Stimulated activated CD4-positive, alpha-beta T cell treated with anti-CD3 and anti-CD28 coated beads, Interleukin-1b, Interleukin-23, amount 100 ng/mL, for 4 hours (primary cell): Measurements from ENCODE around the gene SCLT1.
"Not testable (repeated sequence)": the region's sequence is repeated elsewhere in the genome, so short reads cannot be mapped to it uniquely, and the experiment has no call there.

Experiments
- DNase-seq, 2 donors: peaks; one replicate each; pipeline ENCODE4 v3.0.0-alpha.2; 2020; ENCODE audit warnings: low read depth in 2 of 2

The SCLT1 gene

GRCh38 chr4:129069537-129069936 lies 23.8 kb downstream of the SCLT1 start:
- not testable (repeated sequence) for DNase-seq

DNA sequence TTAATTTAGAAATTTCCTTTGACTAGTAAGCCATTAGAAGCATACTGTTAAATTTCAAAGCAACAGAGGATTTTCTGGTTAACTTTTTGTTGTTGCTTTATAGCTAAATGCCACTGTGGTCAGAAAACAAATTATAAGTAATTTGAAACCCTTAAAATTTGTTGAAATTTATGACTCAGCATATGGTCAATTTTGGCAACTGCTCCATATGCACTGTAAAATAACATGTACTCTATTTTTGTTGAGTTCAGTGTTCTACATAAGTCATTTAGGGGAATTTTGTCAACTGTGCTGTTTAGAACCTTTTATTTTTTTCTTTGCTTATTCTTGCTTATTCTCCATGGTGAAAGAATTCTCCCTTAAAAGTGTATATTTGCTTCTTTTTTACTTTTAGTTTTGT lies 28.6 kb downstream of the SCLT1 start:
- no peak for DNase-seq

DNA sequence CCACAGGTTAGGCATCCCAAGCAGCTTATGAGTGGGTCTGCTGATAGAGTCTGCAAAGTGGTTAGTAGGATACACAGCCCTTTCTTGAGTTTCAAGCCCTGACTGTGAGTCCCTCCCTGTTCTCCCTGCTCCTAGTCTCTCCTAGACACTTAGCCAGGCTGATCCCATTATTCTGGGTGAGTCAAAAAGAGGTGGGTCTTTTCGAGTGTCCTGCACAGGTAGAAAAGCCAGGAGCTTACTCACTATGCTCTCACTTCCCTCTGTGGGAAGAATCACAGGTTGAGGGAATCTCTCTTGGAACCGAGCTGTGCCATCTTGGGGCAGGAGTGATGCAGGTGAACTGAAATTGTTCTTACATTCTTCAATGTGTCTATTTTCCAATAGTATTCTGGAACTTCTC lies 29.7 kb downstream of the SCLT1 start:
- no peak for DNase-seq

DNA sequence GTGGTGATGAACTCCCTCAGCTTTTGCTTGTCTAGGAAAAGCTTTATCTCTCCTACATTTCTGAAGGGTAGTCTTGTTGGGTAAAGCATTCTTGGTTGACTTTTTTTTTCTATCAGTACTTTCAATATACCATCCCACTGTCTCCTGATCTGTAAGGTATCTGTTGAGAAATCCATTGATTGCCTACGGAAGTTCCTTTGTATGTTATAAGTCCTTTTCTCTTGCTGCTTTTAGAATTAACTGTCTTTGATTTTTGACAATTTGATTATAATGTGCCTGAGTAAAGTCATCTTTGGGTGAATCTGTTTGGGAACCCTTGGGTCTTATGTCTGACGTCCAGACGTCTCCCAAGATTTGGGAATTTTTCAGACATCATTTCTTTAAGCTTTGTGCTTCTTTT lies 30.8 kb downstream of the SCLT1 start:
- DNase-seq, result no peak

DNA sequence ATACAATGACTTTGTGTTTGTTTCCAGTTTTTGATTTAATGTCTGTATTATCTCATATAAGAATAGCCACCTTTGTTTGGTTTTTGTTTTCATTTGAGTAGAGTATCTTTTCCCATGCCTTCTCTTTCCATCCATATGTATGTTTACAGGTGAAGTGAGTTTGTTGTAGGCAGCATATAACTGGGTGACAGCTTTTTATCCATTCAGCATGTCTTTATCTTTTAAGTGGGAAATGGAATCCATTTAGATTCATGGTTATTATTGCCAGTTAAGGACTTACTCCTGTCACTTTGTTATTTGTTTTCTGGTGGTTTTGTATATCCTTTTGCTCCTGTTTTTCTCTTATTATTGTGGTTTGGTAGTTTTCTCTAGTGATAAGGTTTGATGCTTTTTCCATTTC lies 34.3 kb downstream of the SCLT1 start:
- DNase-seq, result no peak

- DNase-seq, result no peak
These were observed 47.0 kb downstream of the SCLT1 start for GRCh38 chr4:129046055-129046959.

DNA sequence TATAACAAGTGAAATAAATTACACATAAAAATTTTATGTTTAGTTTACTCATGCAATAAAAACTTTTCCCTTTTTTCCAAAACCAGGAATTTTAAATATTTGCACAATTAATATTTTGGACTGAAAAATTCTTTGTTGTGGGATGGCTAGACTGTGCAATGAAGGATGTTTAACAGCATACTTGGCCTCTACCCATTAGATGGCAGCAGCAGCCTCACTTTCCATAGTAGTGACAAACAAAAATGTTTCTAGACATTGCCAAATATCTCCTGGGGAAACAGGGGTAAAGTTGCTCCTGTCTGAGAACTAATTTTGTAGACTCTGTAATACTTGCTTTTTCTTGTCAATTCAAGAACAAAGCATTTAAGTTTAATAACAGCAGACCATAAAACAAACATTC lies 49.8 kb downstream of the SCLT1 start:
- no peak for DNase-seq

DNA sequence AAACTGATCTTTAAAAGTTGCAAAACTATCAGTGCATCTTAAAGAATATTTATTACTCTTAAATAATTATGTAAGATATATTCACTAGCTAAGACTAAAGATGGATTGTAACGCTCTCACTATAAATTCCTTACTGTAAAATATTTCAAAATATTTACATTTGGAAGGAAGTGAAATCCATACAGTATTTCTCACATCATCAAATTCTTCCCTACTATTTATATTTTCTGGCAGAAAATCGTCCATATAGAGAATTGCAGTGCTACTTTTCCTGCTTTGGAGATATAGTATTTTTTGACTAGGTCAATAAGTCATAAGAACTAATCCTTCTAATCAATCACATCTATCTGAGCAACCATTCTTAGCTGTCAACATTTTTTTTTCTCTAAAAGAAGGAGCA lies 52.9 kb downstream of the SCLT1 start:
- DNase-seq, result no peak

GRCh38 chr4:129037093-129037492 lies 56.2 kb downstream of the SCLT1 start:
- no peak for DNase-seq

- no peak for DNase-seq
These were observed 78.5 kb downstream of the SCLT1 start for GRCh38 chr4:129014566-129015509.

DNA sequence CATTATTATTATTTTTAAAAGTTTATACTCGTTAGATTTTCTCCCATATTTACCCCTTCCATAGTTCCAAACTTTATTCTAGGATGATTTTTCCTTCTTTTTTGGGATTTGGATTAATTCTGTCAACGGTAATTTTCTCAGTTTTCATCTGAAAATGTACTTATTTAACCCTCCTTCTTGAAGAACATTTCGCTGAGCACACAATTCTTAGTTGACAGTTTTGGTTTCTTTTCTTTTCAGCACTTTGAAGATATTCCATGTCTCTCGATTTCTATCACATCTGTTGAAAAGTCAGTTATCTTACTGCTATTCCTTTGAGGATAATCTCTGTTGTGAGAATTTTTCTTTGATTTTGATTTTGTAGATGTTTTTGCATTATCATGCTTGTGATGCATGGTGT lies 85.2 kb downstream of the SCLT1 start:
- no peak for DNase-seq

DNA sequence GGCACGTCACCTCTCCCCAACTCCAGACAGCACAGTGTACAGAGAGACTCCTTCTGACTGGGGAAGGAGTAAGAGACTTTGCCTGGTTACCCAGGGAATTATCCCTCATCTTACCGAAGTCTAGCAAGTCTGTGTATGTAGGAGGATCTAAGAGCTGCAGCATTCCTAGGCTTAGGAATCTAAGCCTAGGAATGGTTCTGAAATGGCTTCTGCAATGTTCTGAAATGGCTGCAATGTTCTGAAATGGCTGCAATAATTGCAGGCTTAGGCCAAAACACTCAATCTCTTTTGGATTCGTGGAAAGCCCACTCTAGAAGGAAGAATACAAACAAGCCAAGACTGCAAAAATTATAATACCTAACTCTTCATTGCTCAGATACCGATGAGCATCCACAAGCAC lies 106.4 kb downstream of the SCLT1 start:
- DNase-seq, result no peak

DNA sequence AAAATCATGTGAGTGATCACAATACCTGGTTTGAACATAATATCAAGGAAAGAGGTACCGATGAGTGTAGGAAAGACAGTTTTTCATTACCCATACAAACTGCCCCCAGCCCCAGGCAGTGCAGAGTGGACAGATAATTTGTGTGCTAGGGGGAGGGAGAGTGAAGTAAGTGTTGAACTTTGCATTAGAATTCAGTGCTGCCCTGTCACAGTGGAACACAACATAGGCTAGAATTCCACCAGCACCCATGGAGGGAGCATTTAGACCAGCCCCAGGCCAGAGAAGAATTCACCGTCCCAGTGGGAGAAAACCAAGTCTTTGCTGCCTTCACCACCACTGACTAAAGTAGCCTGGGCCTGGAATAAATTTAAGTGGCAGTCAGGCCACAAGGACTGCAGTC lies 107.3 kb downstream of the SCLT1 start:
- DNase-seq, result no peak

- no peak for DNase-seq
These were observed 109.4 kb downstream of the SCLT1 start for GRCh38 chr4:128983771-128984485.

- no peak for DNase-seq
These were observed 112.0 kb downstream of the SCLT1 start for GRCh38 chr4:128981377-128981776.

- no peak for DNase-seq
These were observed 112.5 kb downstream of the SCLT1 start for GRCh38 chr4:128980816-128981326.

DNA sequence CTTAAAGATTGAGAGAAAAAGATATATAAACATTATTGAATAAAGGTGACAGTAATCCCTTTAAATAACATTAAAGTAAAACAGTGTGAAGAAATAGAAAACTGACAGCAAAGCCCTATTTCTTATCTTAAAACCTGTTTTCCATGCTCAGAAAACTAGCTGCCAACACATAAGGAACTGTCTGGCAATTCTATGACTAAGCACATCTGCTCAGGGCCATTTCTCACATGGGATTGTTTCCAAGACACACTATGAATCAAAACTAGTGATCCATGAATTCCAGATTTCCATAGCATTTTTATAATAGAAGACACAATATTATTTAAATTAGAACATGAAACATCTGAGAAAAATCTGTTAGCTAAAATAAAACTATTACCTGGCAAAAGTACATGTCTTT lies 113.4 kb downstream of the SCLT1 start:
- DNase-seq, result no peak

DNA sequence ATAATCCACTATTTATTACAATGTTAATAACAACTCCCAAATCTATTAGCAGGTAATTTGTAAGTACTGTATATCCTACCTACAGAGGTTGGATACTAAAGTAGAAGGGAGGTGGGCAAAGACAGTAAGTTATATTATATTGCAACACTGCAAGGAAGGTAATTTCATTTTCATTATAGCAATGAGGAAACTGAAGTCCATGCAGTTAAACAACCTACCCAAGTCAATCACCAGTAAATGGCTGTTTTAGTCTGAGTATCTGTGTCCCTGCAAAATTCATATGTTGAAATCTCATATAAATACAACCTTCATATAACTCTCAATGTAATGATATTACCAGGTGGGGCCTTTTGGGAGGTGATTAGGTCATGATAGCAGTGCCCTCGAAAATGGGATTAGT lies 114.4 kb downstream of the SCLT1 start:
- DNase-seq, result no peak

GRCh38 chr4:128974136-128974581 lies 119.2 kb downstream of the SCLT1 start:
- no peak for DNase-seq

- no peak for DNase-seq
These were observed 120.0 kb downstream of the SCLT1 start for GRCh38 chr4:128973384-128973783.

DNA sequence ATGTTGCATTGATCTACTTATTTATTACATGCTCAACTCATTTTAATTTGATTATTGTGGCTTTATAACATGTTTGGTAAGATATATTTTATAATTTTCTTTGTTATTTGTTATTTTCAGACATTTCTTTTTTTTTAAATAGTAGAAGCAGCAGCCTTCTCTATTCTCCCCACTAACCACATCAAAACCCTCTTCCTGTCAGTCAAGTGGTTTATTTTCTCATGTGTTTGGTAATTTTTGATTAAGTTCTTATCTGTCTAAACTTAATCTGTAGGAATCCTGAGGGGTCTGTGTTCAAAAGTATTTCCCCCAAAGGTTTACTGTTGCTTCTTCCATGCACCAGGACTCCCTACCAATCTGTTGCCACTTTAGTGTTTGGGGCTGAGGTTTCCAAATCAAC lies 131.9 kb downstream of the SCLT1 start:
- no peak for DNase-seq

- DNase-seq, result no peak
These were observed 135.1 kb downstream of the SCLT1 start for GRCh38 chr4:128958194-128958593.
